Gastroesophageal sphincter (tissue), 4 donors: ENCODE data around the gene KDM5A. TPM values are rescaled to one million over a fixed set of nuclear protein-coding genes. Genes with fewer than 3 reads are reported as not detected.
A peak's percentile ranks its signal among the peaks of the same experiment; 100 is the strongest.
"Not testable (repeated sequence)": the region's sequence is repeated elsewhere in the genome, so short reads cannot be mapped to it uniquely, and the experiment has no call there.

Experiments used
- ATAC-seq: fragments of 150-250 bp; one replicate; pipeline ENCODE4 v1.9.1; 2016; ENCODE audit warnings: mild to moderate bottlenecking, moderate library complexity
- H3K27ac ChIP-seq, 4 donors: fragments of 200-600 bp; sonication (generic) in 3 of 4; 1 replicate in 3 of 4; 2 replicates in 1 of 4; pipeline ENCODE4 v1.5.1; 2016 to 2019
- H3K27me3 ChIP-seq: fragments of 200-600 bp; sonication (generic); one replicate; pipeline ENCODE4 v1.5.1; 2019
- H3K36me3 ChIP-seq, 2 donors: fragments of 200-600 bp; sonication (generic); one replicate each; pipeline ENCODE4 v1.5.1; 2019; ENCODE audit warnings: control low read depth in 1 of 2
- H3K4me1 ChIP-seq, 3 donors: fragments of 200-600 bp; sonication (generic); 1 replicate in 2 of 3; 2 replicates in 1 of 3; pipeline ENCODE4 v1.5.1; 2016 to 2019; ENCODE audit warnings: control low read depth in 2 of 3
- H3K4me3 ChIP-seq, 2 donors: fragments of 200-600 bp; sonication (generic); one replicate each; pipeline ENCODE4 v1.5.1; 2019; ENCODE audit warnings: mild to moderate bottlenecking in 1 of 2, moderate library complexity in 1 of 2
- H3K9me3 ChIP-seq, 3 donors: fragments of 200-600 bp; sonication (generic); one replicate each; pipeline ENCODE4 v1.5.1; 2017 to 2019; ENCODE audit warnings: control low read depth in 2 of 3
- EP300 ChIP-seq: sonication (generic); formaldehyde crosslinking; IDR thresholded peaks from one replicate; pipeline ENCODE4 v1.6.1; 2017; ENCODE audit warnings: antibody characterized with exemption, mild to moderate bottlenecking
- POLR2A ChIP-seq, 2 donors: fragments of 450-650 bp; IDR thresholded peaks; one replicate each; pipeline ENCODE4 v1.6.1; 2017; ENCODE audit warnings: antibody characterized with exemption in 2 of 2, mild to moderate bottlenecking in 2 of 2, moderate library complexity in 1 of 2
- POLR2AphosphoS5 ChIP-seq: sonication (generic); formaldehyde crosslinking; IDR thresholded peaks from one replicate; pipeline ENCODE4 v1.6.1; 2017; ENCODE audit warnings: antibody characterized with exemption
- WGBS, 2 donors: methylation state at CpG; one replicate each; pipeline ENCODE4 v1.1.5; 2018; ENCODE audit warnings: low coverage in 1 of 2; 5-methylcytosine and 5-hydroxymethylcytosine counted together
- total RNA-seq, 4 donors: library from RNA; depleted of rRNA; stranded (reverse); fragments of >200 nt; gene quantifications; one replicate each; pipeline ENCODE4 v1.1.0, GENCODE V29; 2016
- TF ChIP-seq, protein P1 (sequence below), 4 experiments: fragments of 200-600 bp in 2 of 4; fragments of 450-650 bp in 2 of 4; sonication (generic) in 1 of 4; IDR thresholded peaks; one replicate each; pipeline ENCODE4 v1.5.1; 2017 to 2019; ENCODE audit warnings: antibody characterized with exemption in 4 of 4, mild to moderate bottlenecking in 2 of 4, moderate library complexity in 2 of 4

KDM5A gene
- total RNA-seq, 4 donors from 2014 or later, result 39.3 to 87.9 (median 44.3) TPM

DNA sequence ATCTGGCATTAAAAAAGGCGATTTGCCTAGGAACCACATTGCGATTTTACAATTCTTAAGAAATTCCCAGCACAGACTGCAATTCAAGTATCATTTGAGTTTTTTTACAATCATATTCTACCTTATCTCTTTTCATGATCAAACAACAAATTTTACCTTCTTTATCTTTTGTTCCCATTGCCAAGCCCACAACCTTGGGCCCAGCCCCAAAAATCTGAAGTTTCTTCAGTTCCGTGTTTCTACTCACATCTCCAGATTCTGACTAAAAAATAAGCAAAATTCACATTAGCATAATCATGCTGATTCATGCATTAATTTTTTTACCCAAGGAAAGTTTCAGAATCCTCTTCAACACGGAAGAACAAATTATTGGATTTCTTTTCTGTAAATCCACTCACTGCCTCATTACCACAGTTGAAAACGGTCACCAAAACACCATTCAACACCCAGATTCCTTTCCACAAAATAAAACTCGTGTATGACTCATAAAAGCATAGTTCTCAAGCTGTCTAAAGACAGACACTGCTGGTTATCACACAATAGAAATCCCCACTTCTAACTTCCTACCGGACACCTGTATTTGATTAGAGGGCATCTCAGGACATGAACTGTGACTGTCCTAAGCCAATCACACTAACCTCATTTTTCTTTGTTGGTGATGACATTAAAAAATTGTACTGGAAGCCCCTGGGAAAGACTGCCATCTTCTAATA lies 32.7 kb downstream of the KDM5A start:
- peaks cover 0 to 14% (median 0%) of the 10 kb centered on the region in 3 donors for H3K9me3 ChIP-seq
- no peaks in the 10 kb centered on the region for H3K27me3 ChIP-seq
- peaks cover 3 to 93% of the 10 kb centered on the region in 2 donors for H3K36me3 ChIP-seq
- ATAC-seq, result no peak
- 83 to 93% methylated on average over 7 of the region's 7 CpGs for WGBS, 2 donors
- H3K4me1 ChIP-seq, result no peaks in the 10 kb centered on the region
- no peak overlapping the region for H3K27ac ChIP-seq
- TF ChIP-seq POLR2AphosphoS5, result no peak
- no peak for TF ChIP-seq EP300
- no peak for TF ChIP-seq POLR2A (IDR thresholded peaks at IDR 0.05)
- TF ChIP-seq, protein P1, sequence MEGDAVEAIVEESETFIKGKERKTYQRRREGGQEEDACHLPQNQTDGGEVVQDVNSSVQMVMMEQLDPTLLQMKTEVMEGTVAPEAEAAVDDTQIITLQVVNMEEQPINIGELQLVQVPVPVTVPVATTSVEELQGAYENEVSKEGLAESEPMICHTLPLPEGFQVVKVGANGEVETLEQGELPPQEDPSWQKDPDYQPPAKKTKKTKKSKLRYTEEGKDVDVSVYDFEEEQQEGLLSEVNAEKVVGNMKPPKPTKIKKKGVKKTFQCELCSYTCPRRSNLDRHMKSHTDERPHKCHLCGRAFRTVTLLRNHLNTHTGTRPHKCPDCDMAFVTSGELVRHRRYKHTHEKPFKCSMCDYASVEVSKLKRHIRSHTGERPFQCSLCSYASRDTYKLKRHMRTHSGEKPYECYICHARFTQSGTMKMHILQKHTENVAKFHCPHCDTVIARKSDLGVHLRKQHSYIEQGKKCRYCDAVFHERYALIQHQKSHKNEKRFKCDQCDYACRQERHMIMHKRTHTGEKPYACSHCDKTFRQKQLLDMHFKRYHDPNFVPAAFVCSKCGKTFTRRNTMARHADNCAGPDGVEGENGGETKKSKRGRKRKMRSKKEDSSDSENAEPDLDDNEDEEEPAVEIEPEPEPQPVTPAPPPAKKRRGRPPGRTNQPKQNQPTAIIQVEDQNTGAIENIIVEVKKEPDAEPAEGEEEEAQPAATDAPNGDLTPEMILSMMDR (IDR thresholded peaks at IDR 0.05), result no peak
- no peak overlapping the region for H3K4me3 ChIP-seq

DNA sequence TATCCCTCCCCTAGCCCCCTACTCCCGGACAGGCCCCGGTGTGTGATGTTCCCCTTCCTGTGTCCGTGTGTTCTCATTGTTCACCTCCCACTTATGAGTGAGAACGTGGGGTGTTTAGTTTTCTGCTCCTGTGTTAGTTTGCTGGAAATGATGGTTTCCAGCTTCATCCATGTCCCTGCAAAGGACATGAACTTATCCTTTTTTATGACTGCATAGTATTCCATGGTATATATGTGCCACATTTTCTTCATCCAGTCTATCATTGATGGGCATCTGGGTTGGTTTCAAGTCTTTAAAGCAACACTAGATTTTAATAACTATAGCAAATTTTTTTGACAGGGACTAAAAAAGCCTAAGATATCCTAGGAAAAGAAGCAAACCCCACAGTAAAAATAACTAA lies 37.9 kb downstream of the KDM5A start:
- H3K36me3 ChIP-seq, result peaks cover 9 to 80% of the 10 kb centered on the region in 2 donors
- not testable (repeated sequence) for H3K4me3 ChIP-seq, H3K4me1 ChIP-seq, H3K9me3 ChIP-seq, H3K27me3 ChIP-seq, H3K27ac ChIP-seq, ATAC-seq
- WGBS, 2 donors, result 97% methylated on average over 4 of the region's 4 CpGs; no CpG with 5 or more reads in 1 of the 2 donors

DNA sequence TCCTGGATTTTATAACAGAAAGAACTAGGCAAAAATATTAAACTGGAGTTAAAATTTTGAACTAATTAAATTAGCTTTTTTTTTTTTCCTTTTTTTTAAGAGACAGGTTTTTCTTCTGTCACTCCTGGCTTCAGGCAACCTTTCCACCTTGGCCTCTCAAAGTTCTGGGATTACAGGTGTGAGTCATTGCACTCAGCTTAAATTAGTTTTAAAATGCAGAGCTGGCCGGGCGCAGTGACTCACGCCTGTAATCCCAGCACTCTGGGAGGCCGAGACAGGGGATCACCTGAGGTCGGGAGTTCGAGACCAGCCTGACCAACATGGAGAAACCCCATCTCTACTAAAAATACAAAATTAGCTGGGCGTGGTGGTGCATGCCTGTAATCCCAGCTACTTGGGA lies 39.5 kb downstream of the KDM5A start:
- WGBS, 2 donors, result 91 to 93% methylated on average over 5 to 7 of the region's 7 CpGs

DNA sequence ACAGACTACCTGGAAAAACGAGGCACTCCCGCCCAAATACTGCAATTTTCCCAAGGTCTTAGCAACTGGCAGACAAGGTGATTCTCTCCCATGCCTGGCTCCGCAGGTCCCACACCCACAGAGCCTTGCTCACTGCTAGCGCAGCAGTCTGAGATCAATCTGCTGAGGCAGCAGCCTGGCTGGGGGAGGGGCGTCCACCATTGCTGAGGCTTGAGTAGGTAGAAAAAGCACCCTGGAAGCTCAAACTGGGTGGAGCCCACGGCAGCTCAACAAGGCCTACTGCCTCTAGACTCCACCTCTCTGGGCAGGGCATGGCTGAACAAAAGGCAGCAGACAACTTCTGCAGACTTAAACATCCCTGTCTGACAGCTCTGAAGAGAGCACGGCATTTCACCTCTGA lies 46.1 kb downstream of the KDM5A start:
- not testable (repeated sequence) for H3K4me1 ChIP-seq, H3K27me3 ChIP-seq, H3K9me3 ChIP-seq, H3K4me3 ChIP-seq, ATAC-seq, H3K27ac ChIP-seq
- WGBS, 2 donors, result no CpG with 5 or more reads among the region's 7 CpGs
- H3K36me3 ChIP-seq, result peaks cover 0 to 55% of the 10 kb centered on the region in 2 donors

More for the DNA sequence above, 39.5 kb downstream of the KDM5A start:
- peaks cover 9 to 68% of the 10 kb centered on the region in 2 donors for H3K36me3 ChIP-seq
- H3K9me3 ChIP-seq, H3K27me3 ChIP-seq, H3K4me1 ChIP-seq, ATAC-seq, H3K27ac ChIP-seq, H3K4me3 ChIP-seq: not testable (repeated sequence)

DNA sequence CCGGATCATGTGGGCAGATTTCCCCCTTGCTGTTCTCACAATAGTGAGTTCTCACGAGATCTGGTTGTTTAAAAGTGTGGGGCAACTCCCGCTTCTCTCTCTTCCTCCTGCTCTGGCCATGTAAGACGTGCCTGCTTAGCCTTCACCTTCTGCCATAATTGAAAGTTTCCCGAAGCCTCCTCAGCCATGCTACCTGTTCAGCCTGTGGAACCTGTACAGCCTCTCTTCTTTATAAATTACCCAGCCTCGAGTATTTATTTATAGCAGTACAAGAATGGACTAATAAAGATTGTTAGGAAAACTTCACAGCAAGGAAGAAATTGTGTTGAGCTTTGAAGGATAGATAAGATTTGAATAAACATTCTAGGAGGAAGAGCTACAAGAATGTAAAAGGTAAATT lies 52.1 kb downstream of the KDM5A start:
- TF ChIP-seq POLR2A (IDR thresholded peaks at IDR 0.05) (no peak), EP300 (no peak), POLR2AphosphoS5 (no peak)
- TF ChIP-seq, protein P1 (IDR thresholded peaks at IDR 0.05), result no peak
- no peaks in the 10 kb centered on the region for H3K27me3 ChIP-seq
- no peaks in the 10 kb centered on the region for H3K4me1 ChIP-seq
- peaks cover 4 to 79% of the 10 kb centered on the region in 2 donors for H3K36me3 ChIP-seq
- H3K4me3 ChIP-seq, result no peak overlapping the region
- no peak for ATAC-seq
- H3K9me3 ChIP-seq, result no peaks in the 10 kb centered on the region
- no peak overlapping the region for H3K27ac ChIP-seq
- WGBS, 2 donors, result 77 to 80% methylated on average over 5 of the region's 6 CpGs

DNA sequence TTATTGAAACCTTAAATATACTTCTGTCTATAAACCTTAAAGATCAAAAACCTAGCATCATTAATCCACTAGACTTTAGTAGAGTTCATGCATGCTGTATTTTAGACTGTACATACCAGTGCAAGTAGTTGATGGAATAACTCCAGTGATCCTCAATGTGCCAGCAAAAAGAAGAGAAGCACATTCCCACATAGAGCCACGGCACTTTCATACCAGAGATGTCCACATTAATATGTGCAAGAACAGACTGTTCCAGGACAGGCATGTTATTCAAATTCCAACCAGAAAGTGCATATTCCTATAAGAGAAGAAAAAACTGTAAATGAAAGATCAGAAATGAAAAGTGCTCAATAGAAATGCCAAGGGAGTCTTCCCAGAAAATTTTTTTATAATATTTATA lies 55.0 kb downstream of the KDM5A start:
- no peak overlapping the region for H3K4me3 ChIP-seq
- ATAC-seq, result no peak
- H3K9me3 ChIP-seq, result no peaks in the 10 kb centered on the region
- TF ChIP-seq EP300 (no peak), POLR2AphosphoS5 (peak; percentile 8), POLR2A (IDR thresholded peaks at IDR 0.05) (no peak)
- TF ChIP-seq, protein P1 (IDR thresholded peaks at IDR 0.05), result no peak
- peaks cover 4 to 85% of the 10 kb centered on the region in 2 donors for H3K36me3 ChIP-seq
- WGBS, 2 donors, result 100% methylated on average over 1 of the region's 1 CpG
- H3K27ac ChIP-seq, result no peak overlapping the region
- H3K27me3 ChIP-seq, result no peaks in the 10 kb centered on the region
- H3K4me1 ChIP-seq, result no peaks in the 10 kb centered on the region
